Measurements from ENCODE around the gene PDE11A.

Gene PDE11A

DNA sequence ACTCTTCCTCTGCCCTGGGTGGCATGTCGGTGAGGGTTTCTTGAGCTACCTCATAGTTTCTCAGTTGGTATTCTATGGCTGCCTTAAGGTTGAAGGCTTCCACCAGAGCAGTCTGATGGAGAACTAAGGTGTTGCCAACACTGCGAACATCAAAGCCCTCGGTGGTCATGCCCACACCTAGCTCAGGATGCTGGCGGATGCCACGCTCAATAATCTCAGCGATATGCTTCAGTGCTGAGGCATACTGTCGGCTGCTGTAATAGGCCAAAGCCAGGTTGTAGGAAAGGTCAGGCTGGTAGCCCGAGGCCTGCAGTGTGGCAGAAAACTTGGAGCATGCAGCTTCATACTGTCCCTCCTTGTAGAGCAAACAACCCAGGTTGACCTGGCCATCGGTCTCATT, 454.7 kb downstream of the PDE11A start:
- no peak for DNase-seq

DNA sequence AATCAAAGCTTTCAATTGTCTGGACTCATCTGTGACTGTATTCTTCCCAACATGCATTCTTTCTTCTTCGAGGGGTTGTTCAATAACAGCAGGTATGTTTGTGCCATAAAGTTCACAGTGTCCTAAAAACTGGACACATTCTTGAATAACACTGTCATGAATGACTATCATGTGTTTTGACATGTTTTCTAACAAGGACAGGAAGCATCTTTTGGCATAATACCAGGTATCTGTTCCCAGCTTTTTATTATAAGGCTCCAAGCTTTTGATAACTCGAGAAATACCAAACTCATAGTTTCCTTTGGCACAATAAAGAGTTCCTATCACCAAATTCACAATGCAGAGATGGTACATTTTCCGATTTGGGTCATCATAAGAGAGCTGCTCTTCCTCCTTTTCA, 455.8 kb downstream of the PDE11A start:
- DNase-seq = no peak

DNA sequence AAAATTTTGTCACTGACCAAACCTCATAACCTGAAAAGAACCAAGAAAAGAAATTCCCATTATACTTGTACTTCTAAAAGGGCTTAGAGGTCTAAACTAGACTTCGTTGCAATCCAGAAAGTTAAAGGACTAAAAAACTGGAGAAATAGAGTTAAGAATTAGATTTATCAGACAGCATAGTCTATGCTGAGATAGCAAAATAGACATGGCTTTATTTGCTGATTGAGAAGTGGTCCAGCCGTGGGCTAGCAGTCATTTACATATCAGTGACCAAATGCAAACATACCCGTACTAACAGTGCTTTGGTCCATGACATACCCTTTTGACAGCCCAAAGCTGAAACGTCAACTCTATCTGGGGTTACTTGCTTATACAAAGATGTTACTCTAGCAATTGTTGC, 456.5 kb downstream of the PDE11A start:
- no peak for DNase-seq

DNA sequence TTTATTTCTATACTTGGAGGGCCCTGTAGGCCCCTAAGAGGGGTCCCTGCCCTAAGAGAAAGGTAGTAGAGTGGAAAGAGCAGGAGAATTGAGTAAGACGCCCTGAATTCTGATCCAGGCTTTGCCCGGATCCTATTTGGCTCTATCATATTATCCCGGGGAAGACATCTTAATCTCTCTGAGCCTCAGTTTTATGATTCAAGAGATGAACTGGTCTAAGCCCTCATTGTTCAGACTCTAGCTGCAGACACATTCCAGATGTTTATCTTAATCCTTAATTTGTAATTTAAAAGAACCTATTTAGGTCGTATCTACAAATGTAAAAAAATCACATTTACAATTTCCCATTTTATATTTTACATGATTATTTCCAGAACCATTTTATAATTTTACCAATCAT, 459.9 kb downstream of the PDE11A start:
- DNase-seq = no peak

DNA sequence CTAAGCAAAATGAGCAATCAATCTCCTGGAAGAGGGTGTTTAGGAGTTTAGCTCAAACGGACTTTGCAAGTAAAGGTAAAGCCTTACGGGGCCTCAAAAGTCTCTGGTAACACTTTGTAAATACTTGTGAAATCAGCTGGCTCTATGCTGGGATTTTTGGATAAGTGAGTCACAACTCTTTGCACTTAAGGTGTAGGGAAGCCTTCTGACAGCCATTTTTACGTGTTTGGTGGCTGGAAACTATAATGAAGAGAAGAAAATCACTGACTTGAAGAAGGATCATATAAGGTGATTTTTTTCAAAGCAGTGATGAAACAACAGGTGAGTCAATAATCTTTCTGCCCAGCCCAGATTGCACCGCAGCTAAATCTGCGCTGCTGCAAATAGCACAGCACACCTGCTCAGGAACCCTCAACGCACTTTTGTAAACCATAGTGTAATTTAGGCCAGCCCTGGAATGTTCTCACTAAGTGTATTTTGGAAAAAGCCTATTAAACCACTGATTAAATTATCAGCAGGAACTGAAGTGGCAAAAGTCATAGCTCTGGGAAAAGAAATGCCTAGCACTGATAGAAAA, 461.2 kb downstream of the PDE11A start:
- DNase-seq = no peak

DNA sequence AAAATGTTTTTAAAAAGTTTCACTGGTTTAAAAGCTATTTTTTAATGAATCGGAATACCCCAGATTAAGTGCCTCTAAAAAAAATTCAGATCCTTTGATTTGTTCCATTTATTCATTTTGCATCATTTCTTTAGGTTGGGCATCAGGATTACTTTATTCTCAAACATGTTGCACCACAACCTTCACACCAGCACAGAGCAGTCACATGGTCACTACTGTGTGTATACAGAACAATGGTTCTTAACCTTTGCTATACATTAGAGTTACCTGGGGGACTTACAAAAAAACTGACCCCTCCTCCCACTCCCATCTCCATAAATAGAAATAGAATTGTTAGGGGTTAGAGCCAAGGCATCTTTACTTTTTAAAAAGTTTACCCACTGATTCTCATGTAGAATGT, 461.8 kb downstream of the PDE11A start:
- no peak for DNase-seq

DNA sequence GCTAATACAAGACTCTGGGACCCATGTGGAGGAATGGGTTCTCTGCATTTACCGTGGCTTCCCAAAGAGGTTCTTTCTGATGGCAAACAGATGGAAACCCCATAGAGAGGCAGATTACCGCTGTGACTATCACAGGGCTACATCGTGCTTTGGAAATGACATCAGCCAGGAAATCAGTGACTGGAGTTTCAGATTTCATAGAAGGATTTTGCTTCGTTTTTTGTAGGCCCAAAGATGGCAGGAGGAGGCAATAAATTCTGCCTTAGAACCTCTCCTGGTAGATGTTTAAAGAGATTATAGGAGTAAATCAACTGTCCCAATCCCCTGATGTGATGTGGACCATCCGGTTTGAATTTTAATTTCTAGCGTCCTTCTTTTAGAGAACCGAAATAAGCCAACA, 465.9 kb downstream of the PDE11A start:
- no peak for DNase-seq

DNA sequence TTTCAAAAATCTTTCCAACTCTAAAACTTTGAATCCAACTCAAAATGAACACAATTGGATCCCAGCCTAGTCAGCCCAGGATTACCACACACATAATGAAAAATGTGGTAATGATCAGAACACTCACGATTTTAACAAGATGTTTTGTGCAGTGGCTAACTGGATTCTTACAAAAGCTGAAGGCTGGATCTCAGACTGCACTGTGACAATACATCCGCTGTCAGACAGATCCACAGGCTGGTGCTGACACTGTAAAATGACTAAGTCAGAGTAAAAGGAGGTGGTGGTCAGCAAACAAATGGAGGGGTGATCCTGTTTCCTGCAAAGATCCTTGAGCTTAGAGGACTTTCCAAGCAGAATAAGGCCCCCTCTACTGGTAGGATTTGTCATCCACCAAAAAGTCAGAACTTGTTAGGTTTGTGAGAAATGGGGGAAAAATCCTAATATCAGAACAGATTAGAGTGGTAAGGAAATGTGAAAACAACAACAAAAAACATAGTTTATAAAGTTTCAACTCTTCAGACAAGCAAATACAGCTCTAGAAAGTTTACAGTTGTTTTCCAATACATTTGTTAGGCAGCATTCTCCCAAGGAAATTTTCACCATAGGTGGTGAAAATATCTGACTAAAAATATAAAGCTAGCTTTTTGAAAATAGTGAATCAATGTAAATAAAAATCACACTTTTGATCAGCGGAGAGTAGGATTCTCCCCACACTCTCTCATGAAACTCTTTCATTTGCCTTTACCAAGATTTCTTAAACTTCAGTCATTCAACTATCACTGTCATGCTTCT, 468.1 kb downstream of the PDE11A start:
- no peak for DNase-seq

DNA sequence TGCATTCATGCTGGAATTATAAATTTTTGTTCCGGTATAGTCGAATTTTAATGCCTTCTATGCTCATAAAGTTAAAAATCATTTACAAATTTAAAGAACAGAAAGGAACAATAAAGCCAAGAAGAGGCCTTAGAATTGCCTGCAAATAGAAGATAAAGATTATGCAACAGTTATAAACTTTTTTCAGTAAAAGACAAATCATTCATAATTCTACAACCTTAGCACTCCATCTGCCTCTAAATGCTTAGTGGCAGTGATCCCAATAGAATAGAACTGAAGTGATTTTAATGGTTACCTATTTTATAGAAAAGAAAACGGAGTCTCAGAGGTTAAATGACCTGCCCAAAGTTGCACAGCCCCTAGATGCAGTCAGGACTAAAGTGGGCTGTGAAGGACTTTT, 468.8 kb downstream of the PDE11A start:
- DNase-seq = no peak

DNA sequence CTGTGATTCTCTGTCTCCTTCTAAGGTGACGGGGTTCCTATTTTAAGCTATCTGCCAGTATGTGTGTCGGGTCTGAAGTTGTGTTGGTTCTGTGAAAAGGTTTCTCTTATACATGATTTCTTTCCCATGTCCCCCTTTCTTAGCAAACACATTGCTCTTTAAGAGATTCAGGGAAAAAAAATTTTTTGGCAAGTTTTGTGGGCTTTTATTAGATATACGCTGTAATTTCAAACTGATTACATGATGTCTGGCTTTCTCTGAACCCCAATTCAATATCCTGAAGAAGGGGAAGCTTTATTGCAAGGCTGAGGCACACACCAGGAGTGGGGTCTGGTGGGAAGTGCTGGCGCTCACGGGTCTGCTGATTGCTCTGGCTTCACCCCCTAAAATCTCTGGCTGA, 469.4 kb downstream of the PDE11A start:
- no peak for DNase-seq

DNA sequence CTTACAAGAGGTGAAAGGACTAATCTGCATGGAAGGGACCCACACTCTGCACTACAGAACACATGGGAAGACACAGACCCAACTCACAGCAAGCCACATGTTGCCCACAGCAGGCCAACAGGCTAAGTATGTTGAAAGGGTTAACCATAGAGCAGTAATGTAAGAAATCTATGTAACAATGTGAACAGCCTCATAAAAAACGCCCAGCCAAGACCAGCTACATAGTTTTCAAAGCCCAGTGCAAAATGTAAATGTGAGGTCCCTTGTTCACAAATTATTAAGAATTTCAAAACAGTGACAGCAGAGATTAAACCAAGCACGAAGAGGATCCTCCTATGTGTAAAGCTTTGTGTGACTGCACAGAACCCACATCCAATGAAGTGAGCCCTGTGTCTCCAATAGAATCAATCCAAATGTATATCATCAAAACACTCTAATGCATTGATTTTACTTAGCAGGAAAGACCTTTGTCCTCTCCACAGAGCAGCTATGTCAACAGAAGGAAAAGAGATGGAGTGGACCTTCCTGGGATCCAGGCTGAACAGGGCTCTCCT, 469.9 kb downstream of the PDE11A start:
- DNase-seq = no peak

DNA sequence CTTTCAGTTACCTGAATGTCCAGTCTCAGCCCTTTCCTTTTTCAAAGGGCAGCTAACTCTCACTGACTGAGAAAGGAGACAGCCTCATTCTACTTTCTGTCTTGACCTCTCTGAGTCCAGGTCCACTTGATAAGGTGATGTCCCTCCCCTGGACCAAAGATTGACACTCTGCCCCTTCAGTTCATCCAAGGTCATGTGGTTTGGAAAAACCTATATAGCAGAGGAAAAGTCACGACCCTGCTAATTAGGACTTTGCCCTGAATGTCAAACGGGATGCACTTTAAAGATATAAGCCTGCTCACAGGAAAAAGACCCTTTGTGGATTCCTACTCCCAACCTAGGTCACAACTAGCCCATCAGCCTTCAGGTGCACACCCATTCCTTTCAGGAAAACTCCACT, 471.7 kb downstream of the PDE11A start:
- DNase-seq = no peak

DNA sequence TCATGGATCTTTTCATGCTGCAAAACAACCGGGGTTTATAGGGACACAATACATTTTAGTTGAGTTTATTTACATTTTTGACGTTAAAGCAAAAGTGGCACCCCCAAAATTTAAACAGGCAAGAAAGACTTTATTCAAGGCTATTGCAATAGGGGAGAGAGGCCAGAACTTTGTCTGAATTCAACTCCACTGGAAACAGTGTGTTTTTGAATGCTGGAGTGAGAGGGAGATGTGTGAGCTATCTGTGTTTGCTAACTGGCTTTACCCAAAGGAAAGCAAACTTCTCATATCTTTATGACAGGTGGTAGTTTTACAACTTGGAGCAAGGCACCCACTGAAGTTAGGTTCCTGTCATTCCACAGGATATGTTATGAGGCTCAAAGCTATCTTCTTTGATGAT, 472.6 kb downstream of the PDE11A start:
- no peak for DNase-seq

DNA sequence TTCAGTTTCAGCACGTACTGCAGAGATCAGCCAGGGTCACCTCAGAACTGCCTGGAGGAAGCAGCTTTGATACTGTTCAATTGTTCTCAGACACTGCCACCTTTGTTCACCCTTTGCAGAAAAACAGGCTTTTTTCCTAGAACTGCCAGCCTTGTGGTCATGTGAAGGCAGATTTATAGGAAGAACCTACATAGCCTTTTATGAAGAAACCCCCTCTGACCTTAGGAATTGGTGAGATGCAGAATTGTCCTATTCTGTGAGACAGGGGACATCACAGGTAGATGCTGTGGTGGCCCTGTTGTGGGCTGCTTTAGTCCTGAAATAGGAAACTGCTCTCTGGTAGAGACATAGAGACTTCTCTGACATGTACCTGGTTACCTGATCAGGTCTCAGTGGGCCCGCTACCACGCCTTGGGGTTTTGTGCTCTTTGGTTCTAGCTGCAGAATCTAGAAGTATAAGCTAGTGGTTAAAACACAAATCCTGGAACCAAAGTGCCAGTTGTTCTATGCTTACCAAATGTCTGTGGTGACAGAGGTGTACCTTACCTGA, 473.4 kb downstream of the PDE11A start:
- DNase-seq = no peak

DNA sequence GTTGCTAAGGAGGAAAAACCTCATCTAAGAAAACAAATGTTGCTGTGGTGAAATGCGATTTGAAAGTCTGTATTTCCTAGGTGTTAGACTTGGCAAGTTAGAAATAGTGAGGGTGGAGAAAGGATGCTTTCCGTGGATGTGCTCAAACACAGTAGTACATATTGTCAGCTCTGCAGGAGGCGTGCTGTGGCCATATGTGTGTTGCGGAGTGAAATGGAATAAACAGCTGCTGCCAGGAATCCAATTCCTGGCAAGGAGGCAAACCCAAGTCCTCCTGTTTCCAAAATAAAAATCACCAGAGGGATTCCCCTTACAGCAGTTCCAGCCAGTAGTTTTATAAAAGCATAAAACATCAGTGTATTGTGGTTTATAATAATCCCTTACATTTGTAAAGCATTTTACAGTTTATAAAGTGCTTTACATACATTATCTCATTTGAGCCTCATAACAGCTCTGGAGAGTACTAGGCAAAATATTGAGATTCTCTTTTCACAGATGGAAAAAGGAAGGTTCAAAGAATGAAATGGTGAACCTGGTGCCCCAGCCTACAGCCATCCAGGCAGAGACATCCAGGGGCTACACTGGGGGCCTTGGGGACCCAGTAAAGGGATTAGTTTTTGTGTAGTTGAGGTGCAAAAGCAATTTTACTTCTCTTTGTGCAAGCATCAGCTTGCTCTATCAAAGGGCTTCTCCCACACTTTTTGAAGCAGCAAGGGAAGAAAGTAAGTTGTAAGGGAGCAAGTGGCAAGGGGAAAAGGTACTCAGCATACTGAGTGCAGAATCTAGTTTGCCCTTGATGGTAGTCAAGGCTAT, 474.0 kb downstream of the PDE11A start:
- DNase-seq = no peak

DNA sequence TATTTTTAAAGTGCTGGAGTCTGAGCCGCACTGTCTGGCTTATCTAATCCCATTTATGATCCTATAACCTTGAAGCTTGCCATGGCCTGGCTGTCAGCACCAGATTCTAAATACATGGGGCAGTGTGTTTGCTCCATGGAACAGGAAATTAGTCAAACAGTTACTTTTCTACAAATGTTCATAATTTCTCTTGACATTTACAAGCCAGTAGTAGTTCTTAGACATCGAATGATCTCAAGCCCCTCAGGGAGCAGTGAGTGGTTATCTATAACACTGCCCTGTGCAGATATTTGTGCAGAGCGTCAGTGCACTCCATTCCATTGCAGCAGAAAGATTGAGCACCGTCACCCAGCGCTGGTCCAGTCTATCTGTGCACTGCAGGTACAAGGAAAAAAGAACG, 474.8 kb downstream of the PDE11A start:
- no peak for DNase-seq

DNA sequence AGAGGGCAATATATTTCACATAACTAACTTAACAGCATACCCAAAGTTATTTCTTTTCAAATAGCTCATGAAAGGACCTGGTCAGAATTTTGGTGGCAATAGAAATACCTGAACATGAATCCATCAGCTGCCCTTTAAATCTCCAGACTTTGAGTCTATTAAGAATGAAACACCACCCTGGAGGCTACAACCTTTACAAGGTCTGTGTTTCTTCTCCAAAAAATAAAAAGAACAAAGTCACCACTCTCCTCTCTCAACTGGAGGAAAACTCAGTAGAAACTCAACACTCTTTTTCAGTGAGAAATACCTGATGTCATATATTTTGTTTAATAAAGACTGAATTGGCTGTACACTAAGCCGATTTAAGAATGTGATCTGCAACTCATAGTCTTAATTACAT, 475.7 kb downstream of the PDE11A start:
- DNase-seq = no peak

DNA sequence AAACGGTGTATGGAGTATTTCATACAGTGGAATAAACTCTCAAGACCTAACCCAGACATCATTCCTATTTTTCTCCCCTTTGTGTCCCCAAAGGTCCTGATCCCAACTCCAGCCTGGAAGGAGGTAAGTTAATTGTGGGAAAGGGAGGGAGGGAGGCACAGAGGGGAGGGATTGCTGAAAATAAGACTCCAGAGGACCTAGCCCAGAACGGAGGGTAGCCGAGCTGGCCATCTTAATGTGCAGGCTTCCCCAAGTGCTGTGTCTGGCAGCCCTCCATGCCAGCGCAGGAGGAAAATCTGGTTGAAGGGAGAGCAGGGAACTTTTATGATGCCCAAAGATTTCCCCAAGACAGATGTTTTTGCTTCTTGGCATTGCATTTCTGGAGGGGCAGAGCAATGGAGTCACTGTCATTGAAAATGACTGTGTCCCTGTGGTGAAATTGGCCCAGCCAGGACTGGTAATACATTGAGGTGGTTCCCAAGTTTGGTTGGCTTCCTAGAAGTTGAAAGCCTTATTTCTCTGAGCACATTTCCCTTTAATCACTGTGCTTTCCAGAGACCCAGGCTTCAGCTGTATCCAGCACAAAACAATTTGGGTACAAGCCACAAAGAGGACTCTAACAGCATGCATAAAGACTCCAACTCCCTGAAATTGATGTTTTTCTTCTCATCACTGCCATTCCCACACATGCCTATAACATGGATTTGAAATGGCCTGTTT, 477.3 kb downstream of the PDE11A start:
- no peak for DNase-seq

DNA sequence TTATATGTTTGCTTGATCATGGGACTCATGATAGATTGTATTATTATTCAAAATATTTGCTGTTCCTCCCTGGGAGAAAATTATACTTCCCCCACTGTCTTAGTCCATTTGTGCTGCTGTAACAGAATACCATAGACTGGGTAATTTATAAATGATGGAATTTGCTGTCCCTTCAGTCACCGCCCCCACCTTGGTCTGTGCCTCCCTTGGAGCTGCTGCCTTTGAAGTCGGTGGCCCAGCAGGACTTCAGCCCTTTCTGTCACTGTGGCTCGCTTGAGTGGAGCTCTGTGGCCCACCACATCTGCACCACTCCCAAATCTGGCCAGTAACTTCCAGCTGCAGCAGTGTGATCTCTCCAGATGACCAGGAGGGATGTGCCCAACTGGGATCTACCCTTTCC, 479.2 kb downstream of the PDE11A start:
- DNase-seq = no peak

DNA sequence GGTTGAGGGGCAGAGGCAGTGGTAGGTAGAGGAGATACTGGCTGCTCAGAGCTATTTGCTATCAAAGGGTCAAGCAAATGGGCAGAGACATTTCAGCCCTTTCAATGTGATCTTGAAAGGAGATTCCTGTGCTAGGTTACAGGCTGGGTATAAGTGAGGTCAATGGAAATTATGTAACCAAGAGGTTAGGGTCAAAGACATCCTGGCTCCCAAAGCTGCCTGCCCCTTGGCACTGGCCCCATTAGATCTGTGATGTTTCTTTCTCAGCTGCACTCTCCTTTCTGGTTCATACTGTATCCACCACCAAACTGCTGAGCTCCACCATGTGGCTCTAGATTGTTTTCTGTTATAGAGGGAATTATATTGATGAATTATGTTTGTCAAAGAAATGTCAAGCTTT, 479.6 kb downstream of the PDE11A start:
- DNase-seq = no peak

DNA sequence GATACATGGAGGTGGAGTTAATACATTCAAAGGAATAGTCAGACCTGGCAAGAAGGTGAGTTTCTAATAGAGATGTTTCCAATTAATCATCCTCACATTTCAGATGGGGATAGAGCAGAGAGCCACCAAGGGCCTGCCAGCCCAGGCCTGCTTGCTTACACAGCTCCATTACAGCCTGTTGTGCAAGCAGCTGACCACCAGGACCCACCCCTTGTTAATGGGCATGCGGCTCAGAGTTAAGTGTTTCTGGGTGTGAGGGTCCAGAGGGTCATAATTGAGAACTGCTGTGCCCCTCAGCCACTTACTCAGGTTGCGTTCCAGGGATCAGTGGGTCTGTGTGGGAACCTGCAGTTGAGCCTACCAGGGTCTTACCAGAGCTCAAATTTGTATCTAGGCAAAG, 480.2 kb downstream of the PDE11A start:
- DNase-seq = no peak

DNA sequence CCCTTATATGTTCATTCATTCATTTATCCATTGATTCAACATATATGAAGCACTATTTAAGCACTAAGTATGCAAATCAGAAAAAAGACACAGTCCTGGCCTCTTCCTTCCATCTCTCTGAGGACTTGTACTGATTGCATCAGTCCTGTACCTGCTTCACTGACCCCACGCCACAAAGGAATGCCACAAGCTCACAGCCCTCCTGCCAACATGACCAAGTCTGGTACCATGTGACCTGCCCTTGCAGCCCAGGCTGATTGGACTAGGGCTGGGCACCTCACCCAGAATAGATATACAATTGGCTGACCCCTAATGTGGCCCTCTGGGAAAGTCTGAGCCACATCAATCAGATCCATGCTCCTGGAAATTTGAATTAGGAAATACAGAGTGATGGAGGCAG, 483.4 kb downstream of the PDE11A start:
- DNase-seq = no peak

DNA sequence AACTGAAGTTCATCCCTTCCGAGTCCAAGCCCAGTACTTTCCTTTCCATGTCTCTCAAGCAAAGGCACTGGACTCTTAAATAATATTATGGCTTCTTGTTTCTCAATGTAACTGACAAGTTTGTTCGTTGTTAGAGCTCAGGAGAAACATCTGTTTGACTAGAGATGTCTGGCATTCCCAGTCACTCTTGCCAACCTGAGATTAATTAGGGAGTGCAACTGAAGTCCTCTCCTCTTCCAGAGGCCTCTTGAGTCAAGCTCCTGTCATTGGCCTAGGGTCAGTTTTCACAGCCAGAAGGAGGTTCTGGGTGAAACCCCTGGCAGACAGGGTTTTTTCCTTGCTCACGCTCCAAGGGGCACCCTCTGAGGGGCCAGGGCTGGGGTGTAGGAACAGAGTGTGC, 483.9 kb downstream of the PDE11A start:
- DNase-seq = no peak

Measured in NCI-H1417 treated with DMSO at 0.1 percent for 48 hours (cell line).